ENCODE measurements around the gene POLR1A. TPM values are rescaled to one million over a fixed set of nuclear protein-coding genes. Genes with fewer than 3 reads are reported as not detected.

The POLR1A gene
- total and polyA plus RNA-seq, 2 of the 8 experiments (the other 6 are each of a cell fraction or from before 2014, with no cell fraction given) = 8.9 to 58.1 TPM

- TF ChIP-seq ATF2 (IDR thresholded peaks at IDR 0.05; ENCODE audit: low read length) (no peak), RAD21 (IDR thresholded peaks at IDR 0.05 in 1 of 2, conservative IDR thresholded peaks at IDR 0.05 in 1 of 2; ENCODE audit: low read depth in 2 of 2, low read length in 2 of 2) (no peak), KDM1A (IDR thresholded peaks at IDR 0.05; ENCODE audit: borderline replicate concordance, low read length) (no peak), SRF (IDR thresholded peaks at IDR 0.05; ENCODE audit: low read depth, low read length) (no peak), TAF7 (optimal IDR thresholded peaks at IDR 0.05; ENCODE audit: borderline replicate concordance, low read depth, low read length) (no peak), ASH2L (IDR thresholded peaks at IDR 0.05; ENCODE audit: low read length) (no peak), MAFK (IDR thresholded peaks at IDR 0.05; ENCODE audit: low read depth, low read length) (no peak)
Measured at GRCh38 chr2:86053166-86053565, 52.5 kb downstream of the POLR1A start (continued).

Measured in H1 (cell line).